MG63 (cell line): ENCODE measurements around the gene GRM1. TPM values are rescaled to one million over a fixed set of nuclear protein-coding genes. Genes with fewer than 3 reads are reported as not detected.

Experiments
- DNase-seq: peaks from one replicate; pipeline ENCODE4 v3.0.0-alpha.2; 2020
- H3K27me3 ChIP-seq: fragments of 250-450 bp; sonication (Bioruptor Pico); 2 replicates; pipeline ENCODE4 v1.5.1; 2020; ENCODE audit warnings: mild to moderate bottlenecking, moderate library complexity
- H3K36me3 ChIP-seq: fragments of 250-450 bp; sonication (Bioruptor Pico); 2 replicates; pipeline ENCODE4 v1.5.1; 2020; ENCODE audit warnings: mild to moderate bottlenecking, moderate library complexity
- H3K4me3 ChIP-seq: fragments of 250-450 bp; sonication (Bioruptor Pico); 2 replicates; pipeline ENCODE4 v1.5.1; 2020; ENCODE audit warnings: mild to moderate bottlenecking, moderate library complexity
- H3K9me3 ChIP-seq: fragments of 250-450 bp; sonication (Bioruptor Pico); 2 replicates; pipeline ENCODE4 v1.5.1; 2020; ENCODE audit warnings: mild to moderate bottlenecking, moderate library complexity
- total RNA-seq: library from RNA; depleted of rRNA; stranded (reverse); fragments of >200 nt; shearing (Covaris generic); gene quantifications from 2 replicates; pipeline ENCODE4 v1.2.3, GENCODE V29; 2014; ENCODE audit warnings: low replicate concordance

The GRM1 gene
- total RNA-seq, 1 experiment from 2014 or later: 0.20 TPM

- H3K4me3 ChIP-seq: no peak overlapping the region
- peak; percentile 82 for DNase-seq
- no peaks in the 10 kb centered on the region for H3K9me3 ChIP-seq
- H3K27me3 ChIP-seq: no peaks in the 10 kb centered on the region
- H3K36me3 ChIP-seq: no peaks in the 10 kb centered on the region
Measured at GRCh38 chr6:146312608-146313007, 283.7 kb downstream of the GRM1 start.

DNA sequence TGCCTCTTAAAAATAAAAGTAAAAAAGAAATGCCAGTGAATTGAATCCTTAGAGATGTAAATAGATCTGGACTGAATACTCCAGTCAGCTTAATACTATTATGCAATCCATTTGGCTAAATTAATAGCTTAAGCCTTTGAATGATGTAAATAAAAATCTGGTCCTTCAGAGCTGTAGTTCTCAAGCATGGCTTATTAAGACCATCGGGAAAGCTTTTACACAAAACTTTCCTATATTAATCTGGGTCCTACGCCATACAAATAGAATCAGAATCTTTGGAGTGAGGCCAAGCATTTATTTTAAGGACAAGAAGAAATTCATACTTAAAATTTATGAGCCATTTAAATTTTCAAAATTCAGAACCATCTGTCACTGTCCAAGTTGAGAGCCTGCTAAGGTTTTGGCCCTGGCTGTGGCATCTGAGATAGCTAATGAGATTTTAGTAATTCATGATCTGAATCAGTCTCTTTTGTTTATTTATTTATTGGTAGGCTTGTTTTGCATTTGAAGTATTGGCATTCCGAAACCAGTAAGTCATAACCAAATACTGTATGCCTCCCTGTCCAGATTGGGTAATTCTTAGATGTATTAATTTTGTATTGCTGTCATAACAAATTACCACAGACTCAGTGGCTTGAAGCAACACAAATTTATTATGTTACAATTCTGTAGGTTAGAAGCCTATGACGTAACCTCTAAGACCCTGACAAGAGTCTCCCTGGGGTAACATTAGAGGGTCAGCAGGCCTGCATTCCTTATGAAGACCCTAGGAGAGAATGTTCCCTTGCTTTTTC is 286.7 kb downstream of the GRM1 start:
- H3K9me3 ChIP-seq: no peaks in the 10 kb centered on the region; the same call in 1 of the 2 replicates
- H3K27me3 ChIP-seq: no peaks in the 10 kb centered on the region
- H3K4me3 ChIP-seq: no peak overlapping the region
- DNase-seq: peak; percentile 45
- H3K36me3 ChIP-seq: no peaks in the 10 kb centered on the region

- no peak overlapping the region for H3K4me3 ChIP-seq
- H3K9me3 ChIP-seq: no peaks in the 10 kb centered on the region; the same call in 1 of the 2 replicates
- no peaks in the 10 kb centered on the region for H3K27me3 ChIP-seq
- no peaks in the 10 kb centered on the region for H3K36me3 ChIP-seq
- DNase-seq: no peak
Measured at GRCh38 chr6:146316175-146316495, 287.3 kb downstream of the GRM1 start.

DNA sequence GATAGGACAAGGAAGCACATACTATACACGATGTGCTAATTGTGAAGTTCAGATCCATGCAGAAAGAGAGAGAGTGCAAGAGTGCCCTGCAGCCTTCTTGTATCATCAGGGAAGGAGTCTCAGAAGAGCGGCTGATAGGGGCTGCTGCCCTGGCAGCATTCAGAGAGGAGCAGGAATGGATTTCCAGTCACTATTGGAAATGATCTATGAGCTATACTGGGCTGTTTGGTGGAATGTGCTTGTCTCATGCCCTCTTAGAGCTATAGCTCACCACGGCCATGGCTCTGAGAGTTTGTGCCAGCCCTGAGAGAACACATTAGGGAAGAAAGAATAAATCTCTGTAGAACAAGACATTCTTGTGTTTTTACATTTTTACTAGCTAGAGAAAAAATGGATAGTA is 302.2 kb downstream of the GRM1 start:
- Histone ChIP-seq H3K27me3 (no peaks in the 10 kb centered on the region), H3K9me3 (no peaks in the 10 kb centered on the region; the same call in 1 of the 2 replicates), H3K36me3 (no peaks in the 10 kb centered on the region), H3K4me3 (no peak overlapping the region)
- DNase-seq: no peak

- no peaks in the 10 kb centered on the region for H3K36me3 ChIP-seq
- DNase-seq: no peak
- H3K9me3 ChIP-seq: no peaks in the 10 kb centered on the region; the same call in 1 of the 2 replicates
- H3K27me3 ChIP-seq: no peaks in the 10 kb centered on the region
- no peak overlapping the region for H3K4me3 ChIP-seq
Measured at GRCh38 chr6:146335336-146335735, 306.5 kb downstream of the GRM1 start.

DNA sequence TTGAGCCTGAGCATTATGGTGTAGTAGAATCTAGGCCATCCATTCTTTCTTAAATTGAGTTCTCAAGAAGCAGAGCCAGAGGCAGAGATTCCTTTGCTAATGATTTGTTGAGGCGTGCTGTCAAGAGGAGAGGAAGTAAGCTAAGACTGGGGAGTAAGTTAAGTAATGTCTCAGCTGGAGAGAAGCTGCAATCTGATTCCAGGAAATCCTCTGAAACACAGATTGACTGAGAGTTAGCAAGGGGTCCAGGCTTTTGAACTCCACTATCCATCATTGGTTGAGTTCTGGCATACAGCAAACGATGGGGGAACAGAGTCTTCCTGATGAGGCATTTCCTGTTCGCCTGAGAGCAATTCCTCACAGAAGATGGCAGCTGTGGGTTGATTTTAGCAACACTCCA is 307.3 kb downstream of the GRM1 start:
- H3K36me3 ChIP-seq: no peaks in the 10 kb centered on the region
- DNase-seq: no peak
- no peaks in the 10 kb centered on the region; the same call in 1 of the 2 replicates for H3K9me3 ChIP-seq
- no peak overlapping the region for H3K4me3 ChIP-seq
- H3K27me3 ChIP-seq: no peaks in the 10 kb centered on the region

DNA sequence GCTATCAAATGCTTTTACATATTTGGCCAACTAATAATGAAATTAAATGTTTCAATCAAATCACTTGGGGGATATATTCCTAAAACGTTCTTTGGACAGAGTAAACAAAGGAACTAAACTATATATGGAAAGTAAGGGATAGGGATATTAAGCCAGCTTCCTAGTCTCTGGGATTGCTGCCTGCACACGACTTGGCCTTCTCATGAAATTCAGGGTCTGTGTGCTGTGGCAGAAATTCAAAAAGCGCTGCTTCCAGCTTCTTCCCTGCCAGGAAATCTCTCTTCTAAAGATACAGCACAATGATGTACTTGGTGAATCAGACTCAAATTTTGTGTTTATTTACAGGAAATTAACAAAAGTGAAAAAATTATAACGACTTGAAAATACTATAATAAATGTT is 308.5 kb downstream of the GRM1 start:
- Histone ChIP-seq H3K9me3 (no peaks in the 10 kb centered on the region; the same call in 1 of the 2 replicates), H3K36me3 (no peaks in the 10 kb centered on the region), H3K4me3 (no peak overlapping the region), H3K27me3 (no peaks in the 10 kb centered on the region)
- DNase-seq: peak; percentile 76

- Histone ChIP-seq H3K4me3 (no peak overlapping the region), H3K36me3 (no peaks in the 10 kb centered on the region), H3K27me3 (no peaks in the 10 kb centered on the region), H3K9me3 (no peaks in the 10 kb centered on the region; the same call in 1 of the 2 replicates)
- DNase-seq: no peak
Measured at GRCh38 chr6:146339716-146340115, 310.9 kb downstream of the GRM1 start.

DNA sequence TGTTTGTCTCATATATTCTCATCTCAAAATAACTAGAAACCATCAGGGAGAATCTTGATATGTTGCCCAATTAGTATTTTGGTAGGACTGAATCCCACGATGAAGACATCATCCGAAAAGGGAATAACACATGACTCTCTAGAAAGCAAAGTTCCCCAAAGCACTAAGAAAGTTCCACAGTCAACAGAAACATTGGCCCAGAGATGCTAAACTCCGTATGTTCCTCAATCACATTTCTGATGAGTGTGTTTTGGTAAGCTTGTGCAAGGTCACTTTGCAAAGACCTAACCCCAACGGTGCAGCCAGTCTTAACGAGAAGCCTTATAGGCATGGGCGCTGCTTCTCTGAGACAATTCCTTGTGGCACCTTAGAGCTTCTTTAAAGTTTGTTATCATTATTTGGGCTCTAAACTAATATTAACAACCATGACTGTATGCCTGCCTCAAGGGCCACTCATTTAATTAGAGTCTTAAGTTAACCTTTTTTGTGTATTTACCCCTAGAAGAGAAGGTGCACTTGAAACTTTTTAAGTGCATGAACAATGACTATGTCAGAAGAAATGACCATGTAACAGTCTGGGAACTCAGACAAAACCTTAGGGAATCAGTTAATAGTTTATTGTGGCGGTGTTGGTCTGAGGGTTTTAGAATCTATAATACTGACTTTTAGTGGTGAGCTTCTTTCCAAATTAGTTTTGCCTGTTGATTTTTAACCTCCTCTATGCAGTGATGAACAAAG is 312.8 kb downstream of the GRM1 start:
- Histone ChIP-seq H3K27me3 (no peaks in the 10 kb centered on the region), H3K4me3 (no peak overlapping the region), H3K36me3 (no peaks in the 10 kb centered on the region), H3K9me3 (no peaks in the 10 kb centered on the region)
- DNase-seq: no peak

- Histone ChIP-seq H3K36me3 (no peaks in the 10 kb centered on the region), H3K9me3 (no peaks in the 10 kb centered on the region), H3K27me3 (no peaks in the 10 kb centered on the region), H3K4me3 (no peak overlapping the region)
- no peak for DNase-seq
Measured at GRCh38 chr6:146345598-146345997, 316.7 kb downstream of the GRM1 start.

DNA sequence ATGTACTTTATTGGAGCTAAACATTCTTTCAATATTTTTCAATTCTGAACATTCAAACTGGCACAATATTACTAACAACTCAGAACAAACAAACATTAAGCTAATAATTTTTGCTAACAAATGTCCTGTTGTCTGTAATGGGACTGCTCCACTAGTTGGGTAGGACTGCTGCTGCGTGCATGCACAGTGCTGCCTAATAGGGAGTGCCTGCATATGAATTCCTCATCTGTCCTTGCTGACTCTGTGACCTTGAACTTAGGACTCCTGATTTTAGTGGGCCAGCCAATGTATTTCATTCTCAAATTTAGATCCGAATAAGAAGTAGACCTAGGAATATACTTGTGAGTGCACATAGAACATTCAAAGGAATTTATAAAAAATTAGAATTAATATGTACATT is 318.2 kb downstream of the GRM1 start:
- H3K27me3 ChIP-seq: no peaks in the 10 kb centered on the region
- H3K4me3 ChIP-seq: no peak overlapping the region
- no peak for DNase-seq

GRCh38 chr6:146347690-146348089 is 318.8 kb downstream of the GRM1 start:
- no peaks in the 10 kb centered on the region for H3K9me3 ChIP-seq
- no peaks in the 10 kb centered on the region for H3K36me3 ChIP-seq
- H3K4me3 ChIP-seq: no peak overlapping the region
- no peak for DNase-seq
- no peaks in the 10 kb centered on the region for H3K27me3 ChIP-seq

More for the DNA sequence above, 318.2 kb downstream of the GRM1 start:
- Histone ChIP-seq H3K9me3 (no peaks in the 10 kb centered on the region), H3K36me3 (no peaks in the 10 kb centered on the region)

DNA sequence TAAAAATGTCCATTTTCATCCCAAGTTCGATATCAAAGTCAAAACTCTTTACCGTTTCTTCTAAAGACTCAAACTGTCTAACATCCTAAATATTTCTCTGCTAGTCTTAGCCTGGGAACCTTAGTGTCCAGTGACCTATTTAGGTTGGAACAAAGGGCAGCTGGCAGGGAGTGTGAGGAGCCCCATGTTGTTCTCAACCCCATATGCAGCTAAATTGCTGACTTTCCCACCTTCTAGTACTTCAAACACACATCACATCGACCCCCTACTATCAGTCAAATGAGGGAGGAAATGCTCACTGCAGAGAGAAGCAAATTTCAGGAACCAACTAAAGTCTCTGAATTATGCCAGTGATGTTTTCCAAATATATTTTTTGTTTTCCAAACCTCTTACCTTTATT is 322.2 kb downstream of the GRM1 start:
- Histone ChIP-seq H3K36me3 (no peaks in the 10 kb centered on the region), H3K4me3 (no peak overlapping the region), H3K9me3 (no peaks in the 10 kb centered on the region), H3K27me3 (no peaks in the 10 kb centered on the region)
- no peak for DNase-seq

DNA sequence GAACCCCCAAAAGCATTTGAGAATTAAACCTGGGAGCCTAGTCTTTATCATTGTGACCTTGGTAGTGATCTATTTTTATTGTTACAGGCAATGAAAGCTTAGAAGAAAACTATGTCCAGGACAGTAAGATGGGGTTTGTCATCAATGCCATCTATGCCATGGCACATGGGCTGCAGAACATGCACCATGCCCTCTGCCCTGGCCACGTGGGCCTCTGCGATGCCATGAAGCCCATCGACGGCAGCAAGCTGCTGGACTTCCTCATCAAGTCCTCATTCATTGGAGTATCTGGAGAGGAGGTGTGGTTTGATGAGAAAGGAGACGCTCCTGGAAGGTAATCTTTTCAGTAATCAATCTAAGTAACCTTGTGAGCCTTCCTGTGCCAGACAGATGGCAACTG is 323.3 kb downstream of the GRM1 start:
- no peaks in the 10 kb centered on the region for H3K36me3 ChIP-seq
- H3K4me3 ChIP-seq: no peak overlapping the region
- H3K27me3 ChIP-seq: no peaks in the 10 kb centered on the region

GRCh38 chr6:146354451-146354850 is 325.6 kb downstream of the GRM1 start:
- no peaks in the 10 kb centered on the region for H3K9me3 ChIP-seq
- no peaks in the 10 kb centered on the region for H3K27me3 ChIP-seq
- H3K36me3 ChIP-seq: no peaks in the 10 kb centered on the region
- no peak for DNase-seq
- H3K4me3 ChIP-seq: no peak overlapping the region

More for the DNA sequence above, 323.3 kb downstream of the GRM1 start:
- DNase-seq: no peak
- no peaks in the 10 kb centered on the region for H3K9me3 ChIP-seq

- H3K27me3 ChIP-seq: no peaks in the 10 kb centered on the region
- no peak for DNase-seq
- H3K4me3 ChIP-seq: no peak overlapping the region
- H3K9me3 ChIP-seq: no peaks in the 10 kb centered on the region
- H3K36me3 ChIP-seq: no peaks in the 10 kb centered on the region
Measured at GRCh38 chr6:146355521-146356100, 326.7 kb downstream of the GRM1 start.

- Histone ChIP-seq H3K27me3 (no peaks in the 10 kb centered on the region), H3K4me3 (peak overlapping the region; percentile 1; the same call in 1 of the 2 replicates), H3K9me3 (no peaks in the 10 kb centered on the region), H3K36me3 (no peaks in the 10 kb centered on the region)
- peak; percentile 87 for DNase-seq
Measured at GRCh38 chr6:146357578-146358430, 328.9 kb downstream of the GRM1 start.
